Small intestine (tissue), 7 donors: ENCODE data around the gene SLC38A5. TPM values are rescaled to one million over a fixed set of nuclear protein-coding genes. Genes with fewer than 3 reads are reported as not detected.

Experiments used
- DNase-seq, 2 donors: peaks; one replicate each; pipeline versions ENCODE4 v3.0.0 to v3.0.0-alpha.2; 2013
- FAIRE-seq: peaks from 2 replicates; lab custom pipeline; 2012; peaks lifted over from hg19 to GRCh38; lab: Jason Lieb, UNC
- H3K27ac ChIP-seq, 3 donors: one replicate each; pipeline ENCODE4 v1.5.1; 2013; ENCODE audit warnings: low read length in 2 of 3, mild to moderate bottlenecking in 2 of 3, control low read depth in 1 of 3, inconsistent platforms in 1 of 3, low read depth in 1 of 3, moderate library complexity in 1 of 3
- H3K27me3 ChIP-seq, 3 donors: one replicate each; pipeline ENCODE4 v1.6.1; 2013; ENCODE audit warnings: low read length in 3 of 3, inconsistent platforms in 1 of 3; ENCODE audit not compliant: control insufficient read depth in 3 of 3, insufficient read depth in 3 of 3
- H3K36me3 ChIP-seq, 3 donors: one replicate each; pipeline ENCODE4 v1.6.1; 2013; ENCODE audit warnings: low read length in 3 of 3, inconsistent platforms in 1 of 3, low read depth in 1 of 3, mild to moderate bottlenecking in 1 of 3, moderate library complexity in 1 of 3; ENCODE audit not compliant: control insufficient read depth in 3 of 3, insufficient read depth in 2 of 3
- H3K4me1 ChIP-seq, 3 donors: one replicate each; pipeline ENCODE4 v1.6.1; 2013; ENCODE audit warnings: low read length in 2 of 3, inconsistent platforms in 1 of 3, low read depth in 1 of 3, mild to moderate bottlenecking in 1 of 3, moderate library complexity in 1 of 3; ENCODE audit not compliant: control insufficient read depth in 3 of 3, insufficient read depth in 2 of 3
- H3K4me3 ChIP-seq, 3 donors: one replicate each; pipeline ENCODE4 v1.5.1; 2013; ENCODE audit warnings: low read length in 3 of 3, control low read depth in 1 of 3, inconsistent platforms in 1 of 3, low read depth in 1 of 3, mild to moderate bottlenecking in 1 of 3, moderate library complexity in 1 of 3
- H3K9me3 ChIP-seq, 2 donors: one replicate each; pipeline ENCODE4 v1.6.1; 2013; ENCODE audit warnings: low read depth in 1 of 2, low read length in 1 of 2; ENCODE audit not compliant: control insufficient read depth in 2 of 2, insufficient read depth in 1 of 2
- WGBS, 3 donors: extraction: QIAGEN DNeasy Blood & Tissue Kit; methylation state at CpG; one replicate each; pipeline ENCODE4 v1.1.7; 2013; 5-methylcytosine and 5-hydroxymethylcytosine counted together
- polyA plus RNA-seq, 4 donors: library from polyadenylated mRNA; stranded (reverse) in 3 of 4; unstranded in 1 of 4; fragments of 200-250 nt in 3 of 4; fragments of 120-200 nt in 1 of 4; gene quantifications; one replicate each; pipeline versions ENCODE4 v1.2.1 to v1.2.3, GENCODE V29; 2013
- donor health status: healthy with polysubstance abuse.
- donor health status: control.
- donor health status: control.
- donor health status: Bipolar disorder and iron deficiency.
- donor health status: healthy.

SLC38A5 gene
- polyA plus RNA-seq, 4 donors = 2.0 to 77.7 (median 32.6) TPM

GRCh38 chrX:48504261-48504660 lies 34.2 kb upstream of the SLC38A5 start:
- WGBS, 3 donors = 60 to 84% (median 74%) methylated on average over 7 of the region's 7 CpGs
- no peaks in the 10 kb centered on the region for H3K9me3 ChIP-seq
- no peak for FAIRE-seq

GRCh38 chrX:48498374-48498809 lies 28.3 kb upstream of the SLC38A5 start:
- H3K36me3 ChIP-seq = peaks cover 0 to 3% (median 0%) of the 10 kb centered on the region in 3 donors
- FAIRE-seq (no peak), DNase-seq (no peak)
- H3K4me1 ChIP-seq = no peaks in the 10 kb centered on the region
- H3K27ac ChIP-seq = no peak overlapping the region
- WGBS, 3 donors = 77 to 83% (median 82%) methylated on average over 6 of the region's 6 CpGs
- no peak overlapping the region for H3K4me3 ChIP-seq
- H3K27me3 ChIP-seq = no peaks in the 10 kb centered on the region
- H3K9me3 ChIP-seq = no peaks in the 10 kb centered on the region

More at GRCh38 chrX:48504261-48504660, 34.2 kb upstream of the SLC38A5 start:
- no peak for DNase-seq
- Histone ChIP-seq H3K27me3 (no peaks in the 10 kb centered on the region), H3K4me1 (no peaks in the 10 kb centered on the region), H3K27ac (no peak overlapping the region), H3K4me3 (no peak overlapping the region), H3K36me3 (peaks cover 0 to 2% (median 0%) of the 10 kb centered on the region in 3 donors)

- Histone ChIP-seq H3K4me1 (no peaks in the 10 kb centered on the region), H3K27ac (no peak overlapping the region), H3K36me3 (peaks cover 0 to 3% (median 0%) of the 10 kb centered on the region in 3 donors), H3K9me3 (no peaks in the 10 kb centered on the region), H3K4me3 (no peak overlapping the region), H3K27me3 (no peaks in the 10 kb centered on the region)
- 58 to 76% (median 71%) methylated on average over 5 of the region's 5 CpGs for WGBS, 3 donors
- FAIRE-seq (no peak), DNase-seq (no peak)
Measured at GRCh38 chrX:48497871-48498270, 27.8 kb upstream of the SLC38A5 start.

DNA sequence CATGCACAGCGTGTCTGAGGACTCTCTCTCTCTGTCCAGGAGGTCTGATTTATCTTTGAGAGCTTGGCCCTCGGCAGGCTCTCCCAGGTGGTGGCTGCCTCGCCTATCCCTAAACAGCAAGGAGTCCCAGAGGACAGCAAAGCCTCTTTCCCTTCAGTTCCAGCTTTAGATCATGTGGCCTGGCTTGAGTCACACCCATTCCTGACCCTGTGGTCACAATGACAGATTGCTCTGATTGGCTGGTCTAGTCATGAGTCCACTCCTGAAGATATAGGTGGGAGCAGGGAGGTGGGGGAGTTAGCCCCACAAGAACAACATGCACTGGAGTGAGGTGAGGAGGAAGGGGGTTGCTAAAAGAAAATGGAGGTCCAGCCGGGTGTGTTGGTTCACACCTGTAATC lies 26.6 kb upstream of the SLC38A5 start:
- no peaks in the 10 kb centered on the region for H3K4me1 ChIP-seq
- H3K36me3 ChIP-seq = peaks cover 0 to 3% (median 0%) of the 10 kb centered on the region in 3 donors
- H3K27ac ChIP-seq = no peak overlapping the region
- FAIRE-seq (no peak), DNase-seq (no peak)
- 66 to 85% (median 79%) methylated on average over 3 to 4 of the region's 4 CpGs for WGBS, 3 donors
- no peaks in the 10 kb centered on the region for H3K27me3 ChIP-seq
- H3K4me3 ChIP-seq = no peak overlapping the region
- H3K9me3 ChIP-seq = no peaks in the 10 kb centered on the region

DNA sequence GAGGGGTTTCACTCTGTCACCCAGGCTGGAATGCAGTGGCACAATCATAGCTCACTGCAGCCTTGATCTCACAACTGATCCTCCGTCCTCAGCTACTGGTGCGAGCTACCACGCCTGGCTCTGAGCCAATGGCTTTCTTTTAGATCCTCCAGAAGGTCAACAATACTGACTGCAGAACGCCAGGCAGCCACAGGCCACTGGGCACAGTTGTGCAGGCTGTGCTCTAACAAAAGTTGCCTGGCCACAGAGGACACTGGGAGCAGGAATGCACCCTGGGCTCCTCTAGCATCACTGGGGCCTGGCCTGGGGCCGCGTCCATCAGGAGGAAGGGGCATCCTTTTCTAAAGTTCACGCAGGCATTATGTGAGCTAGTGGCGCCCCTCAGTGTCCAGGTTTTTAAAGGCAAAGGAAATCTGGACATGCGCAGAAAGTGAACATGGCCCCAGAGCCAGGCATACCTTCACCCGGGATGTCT lies 23.9 kb upstream of the SLC38A5 start:
- no peaks in the 10 kb centered on the region for H3K9me3 ChIP-seq
- 18 to 30% (median 26%) methylated on average over 10 of the region's 10 CpGs for WGBS, 3 donors
- FAIRE-seq = no peak
- H3K36me3 ChIP-seq = no peaks in the 10 kb centered on the region
- no peak overlapping the region for H3K27ac ChIP-seq
- H3K4me3 ChIP-seq = no peak overlapping the region
- DNase-seq = peak; percentile 15 to 37
- no peaks in the 10 kb centered on the region for H3K4me1 ChIP-seq
- no peaks in the 10 kb centered on the region for H3K27me3 ChIP-seq

- Histone ChIP-seq H3K27me3 (no peaks in the 10 kb centered on the region), H3K36me3 (peaks cover 0 to 1% (median 0%) of the 10 kb centered on the region in 3 donors), H3K27ac (no peak overlapping the region), H3K4me1 (no peaks in the 10 kb centered on the region), H3K4me3 (no peak overlapping the region), H3K9me3 (no peaks in the 10 kb centered on the region)
- FAIRE-seq (no peak), DNase-seq (no peak)
- WGBS, 3 donors = 73 to 80% (median 76%) methylated on average over 5 to 7 of the region's 7 CpGs
Measured at GRCh38 chrX:48492293-48492910, 22.3 kb upstream of the SLC38A5 start.

DNA sequence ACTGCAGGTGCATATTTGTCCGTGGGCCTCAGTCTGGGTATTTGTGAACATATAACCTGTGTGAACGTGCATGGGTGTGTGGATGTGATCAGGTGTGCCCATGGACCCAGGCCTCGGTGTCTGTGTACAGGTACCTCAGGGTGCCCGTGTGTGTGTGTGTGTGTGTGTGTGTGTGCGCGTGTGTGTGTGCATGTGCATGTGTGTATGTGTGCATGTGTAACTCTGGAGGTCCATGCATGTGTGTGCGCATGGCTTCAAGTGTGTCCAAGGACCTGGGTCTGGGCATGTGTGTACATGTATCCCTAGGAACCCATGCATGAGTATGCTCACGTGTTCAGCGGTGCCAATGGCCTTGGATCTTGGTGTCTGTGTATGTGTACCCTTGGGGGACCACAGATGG lies 21.7 kb upstream of the SLC38A5 start:
- H3K4me3 ChIP-seq = no peak overlapping the region
- WGBS, 3 donors = 86 to 96% (median 95%) methylated on average over 9 of the region's 9 CpGs
- no peaks in the 10 kb centered on the region for H3K4me1 ChIP-seq
- no peak for FAIRE-seq
- H3K27me3 ChIP-seq = no peaks in the 10 kb centered on the region
- no peak overlapping the region for H3K27ac ChIP-seq
- no peak for DNase-seq
- H3K9me3 ChIP-seq = no peaks in the 10 kb centered on the region
- H3K36me3 ChIP-seq = peaks cover 0 to 2% (median 0%) of the 10 kb centered on the region in 3 donors

- Histone ChIP-seq H3K9me3 (no peaks in the 10 kb centered on the region), H3K36me3 (peaks cover 0 to 2% (median 0%) of the 10 kb centered on the region in 3 donors), H3K27me3 (no peaks in the 10 kb centered on the region), H3K27ac (no peak overlapping the region), H3K4me3 (no peak overlapping the region), H3K4me1 (no peaks in the 10 kb centered on the region)
- DNase-seq (no peak), FAIRE-seq (no peak)
- 79 to 82% (median 81%) methylated on average over 8 of the region's 8 CpGs for WGBS, 3 donors
Measured at GRCh38 chrX:48490661-48491060, 20.6 kb upstream of the SLC38A5 start.
